ENCODE measurements around the gene PPP1R16B. TPM values are rescaled to one million over a fixed set of nuclear protein-coding genes. Genes with fewer than 3 reads are reported as not detected.

Gene PPP1R16B
- total and polyA plus RNA-seq, 2 of the 8 experiments (the other 6 are each of a cell fraction or from before 2014, with no cell fraction given), result 2.6 to 8.9 TPM

- H3K79me2 ChIP-seq (ENCODE audit: control insufficient read depth in 1 of 2, insufficient read depth in 2 of 2, low read length in 2 of 2), result no peaks in the 10 kb centered on the region
- H2BK5ac ChIP-seq (ENCODE audit: low read depth, low read length), result no peak overlapping the region
- H3K9me3 ChIP-seq (ENCODE audit: insufficient read depth in 2 of 2, low read depth in 1 of 2, low read length in 1 of 2), result no peaks in the 10 kb centered on the region
- H2AFZ ChIP-seq (ENCODE audit: low read length), result no peak overlapping the region
- no peak overlapping the region for H2BK12ac ChIP-seq (ENCODE audit: low read depth, low read length)
- H2BK15ac ChIP-seq (ENCODE audit: low read length), result no peak overlapping the region
- FAIRE-seq, result no peak
- no peak overlapping the region for H3K4me2 ChIP-seq (ENCODE audit: insufficient read depth in 1 of 2, low read depth in 2 of 2, low read length in 2 of 2)
- H3K18ac ChIP-seq (ENCODE audit: extremely low read depth, low read length), result no peak overlapping the region
- ChIA-PET CTCF (ENCODE audit: partially characterized antibody) (interaction anchor here (0.6 to 8.3 kb wide), 22 partner anchors 9 to 559 kb away, joined by 3 to 55 read pairs (median 5); partner anchors contain the start of gene PPP1R16B), POLR2A (ENCODE audit: partially characterized antibody) (interaction anchor here (1.3 to 2.0 kb wide), 3 partner anchors 13 to 67 kb away, joined by 3 to 8 read pairs (median 6); partner anchors contain the start of gene FAM83D)
- H3K79me1 ChIP-seq (ENCODE audit: low read depth, low read length), result no peaks in the 10 kb centered on the region
- no peak overlapping the region for H2BK120ac ChIP-seq (replicated peaks; ENCODE audit: low read depth, low read length)
- no peaks in the 10 kb centered on the region; the same call in 1 of the 2 replicates for H3K23me2 ChIP-seq (ENCODE audit: low read depth, low read length)
- no peak overlapping the region for H3K27ac ChIP-seq (ENCODE audit: low read depth, low read length)
- no peak overlapping the region for H4K8ac ChIP-seq (ENCODE audit: extremely low read depth, insufficient read depth, low read length)
- no peak overlapping the region for H2AK5ac ChIP-seq (ENCODE audit: low read depth, low read length)
- no peak overlapping the region for H3K4me3 ChIP-seq (ENCODE audit: extremely low read depth in 1 of 4, insufficient read depth in 2 of 4, low read depth in 3 of 4, low read length in 4 of 4)
- no peak for DNase-seq (ENCODE audit: low read depth in 1 of 2, low spot score in 2 of 2)
- no peak overlapping the region for H4K91ac ChIP-seq (replicated peaks; ENCODE audit: insufficient read length, low read length)
- peaks cover 0 to 3% (median under 1%) of the 10 kb centered on the region in 4 experiments; a peak in 3 of 7 replicates for H3K4me1 ChIP-seq (replicated peaks in 1 of 4; ENCODE audit: control insufficient read depth in 3 of 4, insufficient read depth in 4 of 4, low read length in 3 of 4)
- no peak overlapping the region for H4K5ac ChIP-seq (ENCODE audit: insufficient read length, low read depth, low read length)
- no peak overlapping the region for H3K9ac ChIP-seq (replicated peaks in 1 of 4; ENCODE audit: extremely low read depth in 1 of 4, low read depth in 3 of 4, low read length in 3 of 4)
- H2BK20ac ChIP-seq (ENCODE audit: low read length), result no peak overlapping the region
- H3K36me3 ChIP-seq (ENCODE audit: control insufficient read depth in 2 of 4, insufficient read depth in 4 of 4, low read length in 3 of 4), result no peaks in the 10 kb centered on the region
- 91% methylated on average over 9 of the region's 9 CpGs; no CpG with 5 or more reads in 1 of the 2 experiments for WGBS, 2 experiments (ENCODE audit: extremely low coverage in 1 of 2, insufficient coverage in 1 of 2, insufficient read length in 1 of 2, insufficient replicate concordance in 2 of 2, low coverage in 1 of 2, low lambda C conversion rate in 2 of 2, missing lambda C conversion rate in 1 of 2)
- H3K27me3 ChIP-seq (replicated peaks in 1 of 4; ENCODE audit: control insufficient read depth in 3 of 4, extremely low read depth in 1 of 4, insufficient read depth in 3 of 4, low read length in 3 of 4), result no peaks in the 10 kb centered on the region
- H3K14ac ChIP-seq (ENCODE audit: insufficient read length), result no peak overlapping the region
- no peaks in the 10 kb centered on the region for H4K20me1 ChIP-seq (replicated peaks in 1 of 2; ENCODE audit: control insufficient read depth in 1 of 2, insufficient read depth in 2 of 2, low read length in 2 of 2)
- no peak overlapping the region for H3K23ac ChIP-seq (ENCODE audit: insufficient read length)
- no peak overlapping the region for H3K56ac ChIP-seq (replicated peaks; ENCODE audit: insufficient read length, low read depth, low read length)
- no peak overlapping the region for H3K4ac ChIP-seq (replicated peaks; ENCODE audit: insufficient read length, low read depth, low read length)
- no peak for TF ChIP-seq CEBPB (IDR thresholded peaks at IDR 0.05; ENCODE audit: low read depth, low read length)
- TF ChIP-seq RXRA (IDR thresholded peaks at IDR 0.05; ENCODE audit: insufficient read depth, low read depth, low read length), result no peak
- no peak for TF ChIP-seq BACH1 (IDR thresholded peaks at IDR 0.05; ENCODE audit: low read length)
- TF ChIP-seq HDAC2 (IDR thresholded peaks at IDR 0.05; ENCODE audit: borderline replicate concordance in 1 of 2, low read depth in 2 of 2, low read length in 2 of 2), result no peak
- TF ChIP-seq KDM1A (IDR thresholded peaks at IDR 0.05; ENCODE audit: borderline replicate concordance, low read length), result no peak
- TF ChIP-seq SUZ12 (IDR thresholded peaks at IDR 0.05; ENCODE audit: low read length), result no peak
- no peak for TF ChIP-seq POU5F1 (IDR thresholded peaks at IDR 0.05; ENCODE audit: low read depth, low read length)
- no peak for TF ChIP-seq POLR2A (IDR thresholded peaks at IDR 0.05; ENCODE audit: control extremely low read depth in 1 of 2, low read depth in 2 of 2, low read length in 2 of 2)
- TF ChIP-seq KDM5A (IDR thresholded peaks at IDR 0.05; ENCODE audit: low read length), result no peak
- TF ChIP-seq TBP (IDR thresholded peaks at IDR 0.05; ENCODE audit: low read depth, low read length), result no peak
- TF ChIP-seq CHD2 (IDR thresholded peaks at IDR 0.05; ENCODE audit: low read length), result no peak
- no peak for TF ChIP-seq RAD21 (IDR thresholded peaks at IDR 0.05 in 1 of 2, conservative IDR thresholded peaks at IDR 0.05 in 1 of 2; ENCODE audit: low read depth in 2 of 2, low read length in 2 of 2)
Observed at GRCh38 chr20:38859070-38859690, 53.7 kb downstream of the PPP1R16B start.
